ENCODE results near the gene AFTPH. TPM values are rescaled to one million over a fixed set of nuclear protein-coding genes. Genes with fewer than 3 reads are reported as not detected.

Gene AFTPH
- total and polyA plus RNA-seq, 9 of the 15 experiments (the other 6 are each of a cell fraction or from before 2014, with no cell fraction given): 8.0 to 26.2 (median 13.8) TPM

GRCh38 chr2:64523666-64524603, at the start of gene AFTPH (continued):
- TF ChIP-seq RERE (CRISPR knock-in tag; IDR thresholded peaks at IDR 0.05; ENCODE audit: borderline replicate concordance): no peak
- peak; percentile 71; the same call in 1 of the 2 replicates for TF ChIP-seq ESRRA (IDR thresholded peaks at IDR 0.05; ENCODE audit: borderline replicate concordance, low read depth)
- no peak for TF ChIP-seq CBX2 (IDR thresholded peaks at IDR 0.05; ENCODE audit: insufficient read depth, low read length, poor library complexity, severe bottlenecking)
- no peak for TF ChIP-seq ZNF436 (CRISPR knock-in tag; IDR thresholded peaks at IDR 0.05)
- TF ChIP-seq ATF4 (CRISPR knock-in tag; IDR thresholded peaks at IDR 0.05): no peak; the same call in 1 of the 2 replicates
- TF ChIP-seq BRF2 (IDR thresholded peaks at IDR 0.05; ENCODE audit: borderline replicate concordance, insufficient read depth, insufficient read length): no peak
- peak; percentile 33 for TF ChIP-seq E2F8 (IDR thresholded peaks at IDR 0.05; ENCODE audit: low read depth, partially characterized antibody)
- no peak for TF ChIP-seq TSC22D4 (tag; IDR thresholded peaks at IDR 0.05)
- peak; percentile 97 for TF ChIP-seq ZBTB7A (IDR thresholded peaks at IDR 0.05; ENCODE audit: borderline replicate concordance, control insufficient read depth, low read depth, low read length)
- 0 out of 2 replicates have a peak, but pooled peaks have one; percentile 6 for TF ChIP-seq THAP12 (CRISPR knock-in tag; IDR thresholded peaks at IDR 0.05)

Data from K562 (cell line).